ENCODE data around the gene ACR.

DNA sequence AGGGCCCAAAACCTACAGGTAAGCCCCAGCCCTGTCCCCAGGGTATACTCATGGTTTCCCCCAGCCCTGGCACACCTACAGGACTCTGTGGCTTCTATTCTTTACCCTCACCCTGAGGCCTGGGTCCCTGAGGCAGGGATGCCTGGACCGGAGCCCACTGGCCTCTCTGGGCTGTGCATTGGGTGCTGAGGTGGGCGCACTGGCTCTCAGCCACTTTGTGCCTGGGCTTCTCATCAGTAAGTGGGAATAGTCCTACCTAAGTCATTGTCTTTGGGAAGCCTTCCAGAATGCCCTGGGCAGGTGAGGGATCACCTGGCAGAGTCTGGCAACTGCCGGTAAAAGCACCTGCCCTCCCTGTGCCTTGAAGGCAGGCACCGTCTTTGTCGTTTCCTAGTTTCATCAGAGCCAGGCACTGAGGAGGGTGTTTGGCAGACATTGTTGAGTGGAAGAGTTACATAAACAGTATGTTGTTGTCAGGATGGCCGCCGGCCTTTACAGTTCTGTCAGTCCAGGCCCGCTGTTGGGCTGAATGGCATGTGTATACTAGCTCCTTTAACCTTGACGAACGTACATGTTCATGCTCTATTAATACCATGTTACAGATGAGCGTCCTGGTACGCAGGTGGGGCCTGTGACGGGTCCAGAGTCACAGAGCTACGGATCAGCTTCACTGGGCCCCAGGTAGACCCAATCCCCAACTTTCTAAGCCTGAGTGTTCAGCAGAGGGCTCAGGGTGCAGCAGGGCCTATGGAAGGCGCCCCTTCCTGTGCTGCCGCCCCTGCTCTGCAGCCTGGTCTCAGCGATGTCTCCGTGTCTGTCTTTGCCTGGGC is 42.4 kb upstream of the ACR start:
- no peak for TF ChIP-seq EZH2 (IDR thresholded peaks at IDR 0.05; ENCODE audit: low read depth)
- TF ChIP-seq, protein P1, sequence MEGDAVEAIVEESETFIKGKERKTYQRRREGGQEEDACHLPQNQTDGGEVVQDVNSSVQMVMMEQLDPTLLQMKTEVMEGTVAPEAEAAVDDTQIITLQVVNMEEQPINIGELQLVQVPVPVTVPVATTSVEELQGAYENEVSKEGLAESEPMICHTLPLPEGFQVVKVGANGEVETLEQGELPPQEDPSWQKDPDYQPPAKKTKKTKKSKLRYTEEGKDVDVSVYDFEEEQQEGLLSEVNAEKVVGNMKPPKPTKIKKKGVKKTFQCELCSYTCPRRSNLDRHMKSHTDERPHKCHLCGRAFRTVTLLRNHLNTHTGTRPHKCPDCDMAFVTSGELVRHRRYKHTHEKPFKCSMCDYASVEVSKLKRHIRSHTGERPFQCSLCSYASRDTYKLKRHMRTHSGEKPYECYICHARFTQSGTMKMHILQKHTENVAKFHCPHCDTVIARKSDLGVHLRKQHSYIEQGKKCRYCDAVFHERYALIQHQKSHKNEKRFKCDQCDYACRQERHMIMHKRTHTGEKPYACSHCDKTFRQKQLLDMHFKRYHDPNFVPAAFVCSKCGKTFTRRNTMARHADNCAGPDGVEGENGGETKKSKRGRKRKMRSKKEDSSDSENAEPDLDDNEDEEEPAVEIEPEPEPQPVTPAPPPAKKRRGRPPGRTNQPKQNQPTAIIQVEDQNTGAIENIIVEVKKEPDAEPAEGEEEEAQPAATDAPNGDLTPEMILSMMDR (conservative IDR thresholded peaks at IDR 0.05): no peak

All from PC-9 (cell line).